Mononuclear cell (primary cell): ENCODE data around the gene PROZ. TPM values are rescaled to one million over a fixed set of nuclear protein-coding genes. Genes with fewer than 3 reads are reported as not detected.

Experiments
- H3K27me3 ChIP-seq: 2 replicates; pipeline ENCODE4 v1.6.0; 2011; ENCODE audit warnings: low read length, control low read depth; ENCODE audit not compliant: insufficient read depth
- H3K4me1 ChIP-seq: 2 replicates; pipeline ENCODE4 v1.5.1; 2011; ENCODE audit warnings: mild to moderate bottlenecking, low read length, control low read depth; ENCODE audit not compliant: insufficient read depth
- H3K4me3 ChIP-seq: 2 replicates; pipeline ENCODE4 v1.5.1; 2011; ENCODE audit warnings: mild to moderate bottlenecking, low read length, moderate library complexity
- H3K9me3 ChIP-seq: 2 replicates; pipeline ENCODE4 v1.5.1; 2011; ENCODE audit warnings: low read depth, mild to moderate bottlenecking, control low read depth, low read length
- total RNA-seq: library from RNA; depleted of rRNA; stranded (reverse); fragments of >200 nt; gene quantifications from one replicate; pipeline ENCODE4 v1.2.3, GENCODE V29; 2012

PROZ gene
- total RNA-seq, 1 donor, result 0.10 TPM

GRCh38 chr13:113207890-113208420 is 49.5 kb downstream of the PROZ start:
- no peaks in the 10 kb centered on the region for H3K27me3 ChIP-seq
- peak overlapping the region; percentile 84 for H3K4me3 ChIP-seq
- no peaks in the 10 kb centered on the region for H3K9me3 ChIP-seq
- peaks cover 37% of the 10 kb centered on the region for H3K4me1 ChIP-seq

GRCh38 chr13:113208421-113209335 is 50.2 kb downstream of the PROZ start, which contains the start of gene PCID2:
PCID2 (minus strand) TSS chr13:113208669; CDS start chr13:113208634, 35 bp downstream.
- no peaks in the 10 kb centered on the region for H3K9me3 ChIP-seq
- peaks cover 44% of the 10 kb centered on the region for H3K4me1 ChIP-seq
- H3K27me3 ChIP-seq, result no peaks in the 10 kb centered on the region
- peak within 1 kb of the TSS; percentile 84 for H3K4me3 ChIP-seq

GRCh38 chr13:113209336-113209758 is 50.9 kb downstream of the PROZ start, which contains the start of gene CUL4A:
CUL4A (plus strand) TSS chr13:113209613; CDS start chr13:113209628, 15 bp downstream.
- peaks cover 49% of the 10 kb centered on the region for H3K4me1 ChIP-seq
- H3K4me3 ChIP-seq, result peak within 1 kb of the TSS; percentile 84
- H3K27me3 ChIP-seq, result no peaks in the 10 kb centered on the region
- H3K9me3 ChIP-seq, result no peaks in the 10 kb centered on the region

- peak overlapping the region; percentile 72 for H3K4me3 ChIP-seq
- H3K9me3 ChIP-seq, result no peaks in the 10 kb centered on the region
- peaks cover 54% of the 10 kb centered on the region for H3K4me1 ChIP-seq
- no peaks in the 10 kb centered on the region for H3K27me3 ChIP-seq
These were observed 51.4 kb downstream of the PROZ start for GRCh38 chr13:113209759-113210421.

GRCh38 chr13:113210833-113211232 is 52.4 kb downstream of the PROZ start:
- Histone ChIP-seq H3K4me3 (no peak overlapping the region), H3K4me1 (peaks cover 57% of the 10 kb centered on the region)

GRCh38 chr13:113211774-113212173 is 53.3 kb downstream of the PROZ start:
- peaks cover 54% of the 10 kb centered on the region for H3K4me1 ChIP-seq
- H3K9me3 ChIP-seq, result no peaks in the 10 kb centered on the region
- H3K4me3 ChIP-seq, result no peak overlapping the region
- H3K27me3 ChIP-seq, result no peaks in the 10 kb centered on the region

More at GRCh38 chr13:113210833-113211232, 52.4 kb downstream of the PROZ start:
- no peaks in the 10 kb centered on the region for H3K9me3 ChIP-seq
- H3K27me3 ChIP-seq, result no peaks in the 10 kb centered on the region

GRCh38 chr13:113216254-113217048 is 58.0 kb downstream of the PROZ start:
- Histone ChIP-seq H3K4me3 (no peak overlapping the region), H3K4me1 (peaks cover 31% of the 10 kb centered on the region), H3K9me3 (no peaks in the 10 kb centered on the region), H3K27me3 (no peaks in the 10 kb centered on the region)

- peaks cover 18% of the 10 kb centered on the region for H3K4me1 ChIP-seq
- no peaks in the 10 kb centered on the region for H3K27me3 ChIP-seq
- no peaks in the 10 kb centered on the region for H3K9me3 ChIP-seq
- no peak overlapping the region for H3K4me3 ChIP-seq
These were observed 60.1 kb downstream of the PROZ start for GRCh38 chr13:113218586-113218985.

- no peaks in the 10 kb centered on the region for H3K9me3 ChIP-seq
- H3K4me1 ChIP-seq, result peaks cover 12% of the 10 kb centered on the region
- H3K27me3 ChIP-seq, result no peaks in the 10 kb centered on the region
- H3K4me3 ChIP-seq, result no peak overlapping the region
These were observed 61.0 kb downstream of the PROZ start for GRCh38 chr13:113219256-113219940.

- Histone ChIP-seq H3K27me3 (no peaks in the 10 kb centered on the region), H3K9me3 (no peaks in the 10 kb centered on the region), H3K4me1 (peaks cover 4% of the 10 kb centered on the region), H3K4me3 (no peak overlapping the region)
These were observed 61.7 kb downstream of the PROZ start for GRCh38 chr13:113220141-113220598.

- Histone ChIP-seq H3K4me1 (no peaks in the 10 kb centered on the region), H3K4me3 (no peak overlapping the region), H3K27me3 (no peaks in the 10 kb centered on the region), H3K9me3 (no peaks in the 10 kb centered on the region)
These were observed 62.4 kb downstream of the PROZ start for GRCh38 chr13:113220877-113221276.
